Fibroblast of the aortic adventitia (primary cell): Measurements from ENCODE around the gene LIPG. TPM values are rescaled to one million over a fixed set of nuclear protein-coding genes. Genes with fewer than 3 reads are reported as not detected.
A peak's percentile ranks its signal among the peaks of the same experiment; 100 is the strongest.
"Not testable (repeated sequence)": the region's sequence is repeated elsewhere in the genome, so short reads cannot be mapped to it uniquely, and the experiment has no call there.

Experiments
- DNase-seq: peaks from one replicate; pipeline ENCODE4 v3.0.0-alpha.2; 2010; ENCODE audit warnings: low read depth
- H3K4me3 ChIP-seq: 2 replicates; pipeline ENCODE4 v1.5.1; 2011; ENCODE audit warnings: low read depth, mild to moderate bottlenecking, control low read depth, low read length, moderate library complexity
- total RNA-seq: library from RNA; depleted of rRNA; stranded (reverse); fragments of >200 nt; gene quantifications from 2 replicates; pipeline ENCODE4 v1.2.3, GENCODE V29; 2012; ENCODE audit warnings: low replicate concordance
- TF ChIP-seq, protein P1 (sequence below): IDR thresholded peaks from 2 replicates; pipeline ENCODE4 v1.5.1; 2011; ENCODE audit warnings: mild to moderate bottlenecking, low read length, control low read depth, inconsistent platforms; ENCODE audit not compliant: insufficient read depth

LIPG gene
- 2.7 and 3.2 TPM in 2 replicates for total RNA-seq

GRCh38 chr18:49561289-49562193, at the start of gene LIPG:
Gene LIPG, plus strand, starts transcription at chr18:49562057. Its CDS starts 252 bp downstream, at chr18:49562309.
- peak within 1 kb of the TSS; percentile 66 for H3K4me3 ChIP-seq
- TF ChIP-seq, protein P1, sequence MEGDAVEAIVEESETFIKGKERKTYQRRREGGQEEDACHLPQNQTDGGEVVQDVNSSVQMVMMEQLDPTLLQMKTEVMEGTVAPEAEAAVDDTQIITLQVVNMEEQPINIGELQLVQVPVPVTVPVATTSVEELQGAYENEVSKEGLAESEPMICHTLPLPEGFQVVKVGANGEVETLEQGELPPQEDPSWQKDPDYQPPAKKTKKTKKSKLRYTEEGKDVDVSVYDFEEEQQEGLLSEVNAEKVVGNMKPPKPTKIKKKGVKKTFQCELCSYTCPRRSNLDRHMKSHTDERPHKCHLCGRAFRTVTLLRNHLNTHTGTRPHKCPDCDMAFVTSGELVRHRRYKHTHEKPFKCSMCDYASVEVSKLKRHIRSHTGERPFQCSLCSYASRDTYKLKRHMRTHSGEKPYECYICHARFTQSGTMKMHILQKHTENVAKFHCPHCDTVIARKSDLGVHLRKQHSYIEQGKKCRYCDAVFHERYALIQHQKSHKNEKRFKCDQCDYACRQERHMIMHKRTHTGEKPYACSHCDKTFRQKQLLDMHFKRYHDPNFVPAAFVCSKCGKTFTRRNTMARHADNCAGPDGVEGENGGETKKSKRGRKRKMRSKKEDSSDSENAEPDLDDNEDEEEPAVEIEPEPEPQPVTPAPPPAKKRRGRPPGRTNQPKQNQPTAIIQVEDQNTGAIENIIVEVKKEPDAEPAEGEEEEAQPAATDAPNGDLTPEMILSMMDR = no peak
- DNase-seq = peak; percentile 75

- not testable (repeated sequence) for H3K4me3 ChIP-seq, DNase-seq
Observed at GRCh38 chr18:49512876-49513275, 49.0 kb upstream of the LIPG start.

DNA sequence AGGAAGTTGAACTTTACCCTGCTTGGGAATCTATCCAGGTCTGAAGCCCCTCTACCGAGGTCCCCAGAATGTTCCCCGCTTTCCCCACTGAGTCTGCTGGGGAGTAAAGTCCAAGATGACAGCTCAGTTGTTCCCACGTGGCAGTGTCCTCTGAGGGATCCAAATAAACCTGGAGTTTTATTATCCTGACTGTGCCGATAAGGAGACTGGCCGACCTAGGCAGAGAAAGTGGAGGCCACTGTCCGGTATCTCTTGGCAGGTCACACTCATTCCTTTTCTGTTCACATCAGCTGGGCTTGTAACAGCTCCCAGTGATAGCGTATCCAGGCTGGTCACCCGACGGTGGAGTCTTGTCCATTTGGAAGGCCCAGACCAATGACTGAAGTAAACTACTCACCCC, 47.3 kb upstream of the LIPG start:
- TF ChIP-seq, protein P1 = no peak
- no peak for DNase-seq
- no peak overlapping the region for H3K4me3 ChIP-seq

DNA sequence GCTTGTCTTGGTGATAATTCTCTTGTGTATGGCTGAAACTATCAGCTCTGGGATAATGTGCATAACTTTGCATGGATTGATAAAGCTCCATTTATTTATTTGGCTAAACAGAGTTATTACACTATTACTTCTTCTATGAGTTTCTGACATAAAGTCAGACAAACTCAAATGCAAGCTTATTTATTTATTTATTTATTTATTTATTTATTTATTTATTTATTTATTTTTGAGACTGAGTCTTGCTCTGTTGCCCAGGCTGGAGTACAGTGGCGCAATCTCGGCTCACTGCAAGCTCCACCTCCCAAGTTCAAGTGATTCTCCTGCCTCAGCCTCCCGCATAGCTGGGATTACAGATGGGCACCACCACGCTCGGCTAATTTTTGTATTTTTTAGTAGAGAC, 46.9 kb upstream of the LIPG start:
- DNase-seq, H3K4me3 ChIP-seq: not testable (repeated sequence)

GRCh38 chr18:49515516-49515915, 46.3 kb upstream of the LIPG start:
- no peak for DNase-seq
- H3K4me3 ChIP-seq = no peak overlapping the region
- TF ChIP-seq, protein P1 = no peak

GRCh38 chr18:49517483-49517882, 44.4 kb upstream of the LIPG start:
- no peak overlapping the region for H3K4me3 ChIP-seq
- DNase-seq = no peak
- TF ChIP-seq, protein P1 = no peak

- TF ChIP-seq, protein P1 = no peak
- DNase-seq = peak; percentile 23
- no peak overlapping the region for H3K4me3 ChIP-seq
Observed at GRCh38 chr18:49519101-49519971, 42.5 kb upstream of the LIPG start.
